Uterus (tissue), 4 donors: Measurements from ENCODE around the gene MAGI2. TPM values are rescaled to one million over a fixed set of nuclear protein-coding genes. Genes with fewer than 3 reads are reported as not detected.

Experiments
- DNase-seq, 2 donors: peaks; one replicate each; pipeline ENCODE4 v3.0.0-alpha.2; 2019 to 2020
- H3K27ac ChIP-seq, 2 donors: fragments of 200-600 bp; sonication (generic); 1 replicate in 1 of 2; 2 replicates in 1 of 2; pipeline ENCODE4 v1.5.1; 2016 to 2018
- H3K27me3 ChIP-seq, 2 donors: fragments of 200-600 bp; sonication (generic); one replicate each; pipeline ENCODE4 v1.5.1; 2018 to 2019; ENCODE audit warnings: control low read depth in 1 of 2
- H3K36me3 ChIP-seq, 2 donors: fragments of 200-600 bp; sonication (generic); one replicate each; pipeline ENCODE4 v1.5.1; 2019; ENCODE audit warnings: control low read depth in 1 of 2
- H3K4me1 ChIP-seq, 2 donors: fragments of 200-600 bp; sonication (generic); one replicate each; pipeline ENCODE4 v1.5.1; 2018 to 2019; ENCODE audit warnings: control low read depth in 1 of 2
- H3K4me3 ChIP-seq, 2 donors: fragments of 200-600 bp; sonication (generic); 1 replicate in 1 of 2; 2 replicates in 1 of 2; pipeline ENCODE4 v1.5.1; 2018 to 2019; ENCODE audit warnings: mild to moderate bottlenecking in 1 of 2
- H3K9me3 ChIP-seq, 2 donors: fragments of 200-600 bp; sonication (generic); one replicate each; pipeline ENCODE4 v1.5.1; 2019; ENCODE audit warnings: control low read depth in 1 of 2
- POLR2A ChIP-seq, 2 donors: fragments of 450-650 bp; IDR thresholded peaks; one replicate each; pipeline ENCODE4 v1.6.1; 2016; ENCODE audit warnings: antibody characterized with exemption in 2 of 2, mild to moderate bottlenecking in 1 of 2, moderate library complexity in 1 of 2
- intact Hi-C: fragments of 100-400 bp; cut with DNase I; formaldehyde crosslinking; loops from one replicate; pipeline ENCODE4 v1.15.1; 2023; ENCODE audit warnings: low total_unique reads
- total RNA-seq, 4 donors: library from RNA; depleted of rRNA in 3 of 4; stranded (reverse); fragments of >200 nt in 3 of 4; gene quantifications; one replicate each; pipeline versions ENCODE4 v1.1.0 to v1.2.4, GENCODE V29; 2014 to 2023
- TF ChIP-seq, protein P1 (sequence below), 4 experiments: fragments of 200-600 bp in 2 of 4; fragments of 450-650 bp in 2 of 4; sonication (generic) in 2 of 4; IDR thresholded peaks; one replicate each; pipeline ENCODE4 v1.5.1; 2016 to 2019; ENCODE audit warnings: antibody characterized with exemption in 4 of 4, mild to moderate bottlenecking in 2 of 4, moderate library complexity in 1 of 4
- donor health status: DM: yes; HTN: yes; CAD: no.

Gene MAGI2
- total RNA-seq, 4 donors from 2014 or later = 5.3 to 23.2 (median 13.8) TPM

DNA sequence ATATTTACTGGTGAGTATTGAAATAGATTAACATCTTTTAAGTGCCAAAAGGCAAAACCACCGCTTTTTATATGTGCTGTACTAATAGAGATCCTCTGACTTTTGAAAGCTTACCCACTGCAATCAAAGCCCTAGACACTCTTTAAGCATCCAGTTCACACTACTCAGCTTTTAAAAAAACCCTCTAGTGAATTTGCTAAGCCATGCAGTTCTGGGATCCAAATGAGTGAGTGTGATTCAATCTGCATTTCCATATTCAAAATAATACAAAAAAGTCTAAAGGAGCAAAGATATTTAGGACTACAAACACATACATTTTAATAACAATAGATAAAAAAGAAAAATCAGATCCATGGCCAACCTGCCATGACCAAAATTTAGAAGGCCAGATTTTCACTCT lies 288.2 kb downstream of the MAGI2 start:
- no peak for DNase-seq
- intact Hi-C loops = no loop called here
- no peaks in the 10 kb centered on the region for H3K27me3 ChIP-seq
- no peak overlapping the region for H3K4me3 ChIP-seq
- no peaks in the 10 kb centered on the region for H3K36me3 ChIP-seq
- no peaks in the 10 kb centered on the region for H3K9me3 ChIP-seq
- H3K4me1 ChIP-seq = no peaks in the 10 kb centered on the region
- TF ChIP-seq POLR2A (IDR thresholded peaks at IDR 0.05) = no peak
- TF ChIP-seq, protein P1, sequence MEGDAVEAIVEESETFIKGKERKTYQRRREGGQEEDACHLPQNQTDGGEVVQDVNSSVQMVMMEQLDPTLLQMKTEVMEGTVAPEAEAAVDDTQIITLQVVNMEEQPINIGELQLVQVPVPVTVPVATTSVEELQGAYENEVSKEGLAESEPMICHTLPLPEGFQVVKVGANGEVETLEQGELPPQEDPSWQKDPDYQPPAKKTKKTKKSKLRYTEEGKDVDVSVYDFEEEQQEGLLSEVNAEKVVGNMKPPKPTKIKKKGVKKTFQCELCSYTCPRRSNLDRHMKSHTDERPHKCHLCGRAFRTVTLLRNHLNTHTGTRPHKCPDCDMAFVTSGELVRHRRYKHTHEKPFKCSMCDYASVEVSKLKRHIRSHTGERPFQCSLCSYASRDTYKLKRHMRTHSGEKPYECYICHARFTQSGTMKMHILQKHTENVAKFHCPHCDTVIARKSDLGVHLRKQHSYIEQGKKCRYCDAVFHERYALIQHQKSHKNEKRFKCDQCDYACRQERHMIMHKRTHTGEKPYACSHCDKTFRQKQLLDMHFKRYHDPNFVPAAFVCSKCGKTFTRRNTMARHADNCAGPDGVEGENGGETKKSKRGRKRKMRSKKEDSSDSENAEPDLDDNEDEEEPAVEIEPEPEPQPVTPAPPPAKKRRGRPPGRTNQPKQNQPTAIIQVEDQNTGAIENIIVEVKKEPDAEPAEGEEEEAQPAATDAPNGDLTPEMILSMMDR (IDR thresholded peaks at IDR 0.05) = no peak
- no peak overlapping the region for H3K27ac ChIP-seq

DNA sequence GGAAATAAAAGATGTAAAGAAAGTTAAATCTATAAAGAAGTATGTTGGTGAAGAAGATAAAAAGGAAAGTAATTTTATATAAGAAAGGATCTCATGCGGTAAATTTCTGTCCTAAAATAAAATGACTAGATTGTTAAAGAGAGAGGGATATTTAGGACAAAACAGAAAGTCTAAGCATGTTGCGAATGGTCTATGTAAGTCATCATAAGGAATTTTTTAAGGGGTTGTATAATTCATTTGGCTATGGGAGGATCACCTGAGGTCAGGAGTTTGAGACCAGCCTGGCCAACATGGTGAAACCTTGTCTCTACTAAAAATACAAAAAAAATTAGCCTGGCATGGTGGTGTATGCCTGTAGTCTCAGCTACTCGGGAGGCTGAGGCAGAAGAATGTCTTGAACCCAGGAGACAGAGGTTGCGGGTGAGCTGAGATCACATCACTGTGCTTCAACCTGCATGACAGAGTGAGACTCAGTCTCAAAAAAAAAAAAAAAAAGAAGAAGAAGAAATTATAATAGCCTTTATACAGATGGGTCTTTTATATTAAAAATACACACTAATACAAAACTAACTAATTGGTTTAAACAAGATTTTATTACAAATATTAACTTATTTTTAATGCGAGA lies 294.3 kb downstream of the MAGI2 start:
- no peak overlapping the region for H3K27ac ChIP-seq
- DNase-seq = no peak
- H3K4me1 ChIP-seq = no peaks in the 10 kb centered on the region
- no peaks in the 10 kb centered on the region for H3K9me3 ChIP-seq
- TF ChIP-seq, protein P1 (IDR thresholded peaks at IDR 0.05) = no peak
- TF ChIP-seq POLR2A (IDR thresholded peaks at IDR 0.05) = no peak
- H3K27me3 ChIP-seq = no peaks in the 10 kb centered on the region
- intact Hi-C loops = no loop called here
- no peaks in the 10 kb centered on the region for H3K36me3 ChIP-seq
- H3K4me3 ChIP-seq = no peak overlapping the region

DNA sequence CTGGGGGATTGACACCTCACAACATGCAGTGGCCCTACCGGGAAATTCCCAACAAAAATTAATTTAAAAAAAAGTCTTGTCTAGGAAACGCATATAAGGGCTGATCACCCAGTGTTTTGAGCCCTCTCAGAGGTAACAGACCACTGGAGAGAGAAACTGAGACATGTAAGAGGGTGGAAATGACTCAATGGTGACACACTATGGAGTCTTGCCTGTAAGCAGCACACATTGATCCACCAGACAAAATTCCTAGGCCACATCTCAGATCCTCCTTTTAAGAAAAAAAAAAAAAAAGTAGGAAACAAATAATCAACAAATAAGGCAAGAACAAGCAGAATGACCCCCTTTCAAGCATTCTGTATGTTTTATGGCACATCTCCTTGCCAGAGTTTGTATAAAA lies 296.2 kb downstream of the MAGI2 start:
- Histone ChIP-seq H3K27me3 (no peaks in the 10 kb centered on the region), H3K4me1 (no peaks in the 10 kb centered on the region), H3K27ac (no peak overlapping the region), H3K36me3 (no peaks in the 10 kb centered on the region), H3K9me3 (no peaks in the 10 kb centered on the region), H3K4me3 (no peak overlapping the region)
- TF ChIP-seq, protein P1 (IDR thresholded peaks at IDR 0.05) = no peak
- DNase-seq = no peak
- intact Hi-C loops = no loop called here

DNA sequence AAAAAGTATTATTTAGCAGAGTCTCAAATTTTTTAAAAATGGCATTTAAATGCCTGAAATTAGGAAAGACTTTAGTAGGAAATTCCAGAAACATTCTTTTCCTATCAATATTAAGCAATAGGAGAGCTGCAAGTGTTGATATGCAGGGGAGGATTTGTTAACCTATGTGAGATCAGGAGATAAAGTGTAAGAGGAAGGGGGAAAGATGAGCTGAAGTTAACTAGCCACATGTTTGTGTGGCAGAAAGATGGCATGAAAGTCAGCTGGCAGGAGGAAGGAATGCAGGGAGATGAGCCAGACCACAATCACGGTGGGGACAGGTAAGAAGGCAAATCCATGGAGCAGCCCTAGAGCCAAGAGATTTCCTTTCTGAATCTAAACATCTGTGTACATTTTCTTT lies 303.6 kb downstream of the MAGI2 start:
- H3K36me3 ChIP-seq = no peaks in the 10 kb centered on the region
- no peaks in the 10 kb centered on the region for H3K9me3 ChIP-seq
- no peak for DNase-seq
- H3K4me3 ChIP-seq = no peak overlapping the region
- intact Hi-C loops = no loop called here
- no peak overlapping the region for H3K27ac ChIP-seq
- no peaks in the 10 kb centered on the region for H3K4me1 ChIP-seq
- no peak for TF ChIP-seq POLR2A (IDR thresholded peaks at IDR 0.05)
- TF ChIP-seq, protein P1 (IDR thresholded peaks at IDR 0.05) = no peak
- H3K27me3 ChIP-seq = no peaks in the 10 kb centered on the region

DNA sequence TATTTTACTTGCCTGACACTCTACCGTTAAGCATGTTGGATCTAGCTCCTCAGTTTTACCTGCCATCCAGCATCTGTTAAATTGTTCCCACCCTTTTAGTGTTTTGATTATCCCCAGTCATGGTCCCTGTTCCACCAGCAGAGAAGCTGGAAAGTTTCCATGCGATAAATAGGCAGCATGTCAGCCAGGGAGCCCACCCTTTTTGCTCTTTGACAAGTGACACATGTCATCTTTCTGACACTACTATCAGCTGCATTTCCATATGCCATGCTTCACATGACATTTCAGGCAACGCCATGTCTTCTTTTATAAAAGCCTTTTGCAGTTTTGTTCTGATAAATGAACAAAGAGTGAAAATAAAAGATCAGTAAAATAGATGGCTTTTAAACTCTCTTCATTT lies 310.8 kb downstream of the MAGI2 start:
- Histone ChIP-seq H3K36me3 (no peaks in the 10 kb centered on the region), H3K27ac (no peak overlapping the region), H3K27me3 (no peaks in the 10 kb centered on the region), H3K9me3 (no peaks in the 10 kb centered on the region), H3K4me1 (no peaks in the 10 kb centered on the region), H3K4me3 (no peak overlapping the region)
- TF ChIP-seq, protein P1 (IDR thresholded peaks at IDR 0.05) = no peak
- no peak for TF ChIP-seq POLR2A (IDR thresholded peaks at IDR 0.05)
- no peak for DNase-seq
- intact Hi-C loops = no loop called here
